Stimulated activated memory B cell treated with anti-CD40 and anti-IgM and Interleukin-4, amounts not matched to agents 10 μg/mL and 1 μg/mL and 100 μg/mL, for 72 hours (primary cell): ENCODE measurements around the gene CTNNBL1.

Experiments
- ATAC-seq: fragments of 150-1000 bp; cut with Tn5 transposase; 2 replicates; pipeline ENCODE4 v1.10.0; 2021
- H3K27ac Mint-ChIP-seq: one replicate; pipeline ENCODE4 v1.8.0; 2022; ENCODE audit warnings: mild to moderate bottlenecking, mixed read lengths
- H3K27me3 Mint-ChIP-seq: one replicate; pipeline ENCODE4 v1.8.0; 2022; ENCODE audit warnings: mixed read lengths
- H3K36me3 Mint-ChIP-seq: one replicate; pipeline ENCODE4 v1.8.0; 2022; ENCODE audit warnings: mixed read lengths
- H3K4me1 Mint-ChIP-seq: one replicate; pipeline ENCODE4 v1.8.0; 2022; ENCODE audit warnings: mixed read lengths
- H3K4me3 Mint-ChIP-seq: one replicate; pipeline ENCODE4 v1.8.0; 2022; ENCODE audit warnings: mild to moderate bottlenecking, moderate library complexity, mixed read lengths
- H3K9me3 Mint-ChIP-seq: one replicate; pipeline ENCODE4 v1.8.0; 2022; ENCODE audit warnings: mixed read lengths

The CTNNBL1 gene

DNA sequence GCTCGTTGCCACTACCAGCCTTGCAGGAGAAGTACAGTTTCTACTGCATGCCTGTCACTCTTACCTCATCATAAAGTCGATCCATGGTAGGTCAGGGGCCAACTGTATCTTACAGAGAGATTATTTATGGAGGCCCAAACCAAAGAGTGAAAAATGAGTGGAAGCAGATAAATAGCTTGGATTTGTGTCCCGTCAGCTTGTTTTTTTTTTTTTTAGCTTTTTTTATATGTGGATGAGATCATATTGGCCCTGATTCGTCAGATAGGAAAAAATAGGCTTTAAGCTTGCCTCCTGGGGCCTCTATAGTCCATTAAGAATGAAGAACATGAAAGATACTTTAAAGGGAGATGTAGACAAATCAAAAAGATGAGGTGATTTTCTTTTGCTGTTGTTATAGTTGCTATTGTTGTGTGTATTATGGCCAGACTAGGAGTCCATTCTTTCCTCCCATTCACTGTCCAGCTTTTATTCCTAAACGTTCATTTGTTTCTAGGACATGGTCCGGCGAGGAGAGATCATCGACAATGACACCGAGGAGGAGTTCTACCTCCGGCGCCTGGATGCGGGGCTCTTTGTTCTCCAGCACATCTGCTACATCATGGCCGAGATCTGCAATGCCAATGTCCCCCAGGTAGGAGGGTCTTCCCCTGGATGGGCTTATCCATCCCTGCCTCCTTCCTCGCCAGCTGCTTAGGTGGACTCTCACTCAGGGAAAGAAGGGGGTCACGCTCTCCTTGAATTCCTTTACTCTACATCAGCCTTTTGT is 165.8 kb downstream of the CTNNBL1 start:
- H3K4me3 Mint-ChIP-seq = no peak overlapping the region
- H3K9me3 Mint-ChIP-seq = no peaks in the 10 kb centered on the region
- H3K27me3 Mint-ChIP-seq = no peaks in the 10 kb centered on the region
- peaks cover 73% of the 10 kb centered on the region for H3K36me3 Mint-ChIP-seq
- ATAC-seq = no peak
- no peak overlapping the region for H3K27ac Mint-ChIP-seq
- peaks cover 9% of the 10 kb centered on the region for H3K4me1 Mint-ChIP-seq

DNA sequence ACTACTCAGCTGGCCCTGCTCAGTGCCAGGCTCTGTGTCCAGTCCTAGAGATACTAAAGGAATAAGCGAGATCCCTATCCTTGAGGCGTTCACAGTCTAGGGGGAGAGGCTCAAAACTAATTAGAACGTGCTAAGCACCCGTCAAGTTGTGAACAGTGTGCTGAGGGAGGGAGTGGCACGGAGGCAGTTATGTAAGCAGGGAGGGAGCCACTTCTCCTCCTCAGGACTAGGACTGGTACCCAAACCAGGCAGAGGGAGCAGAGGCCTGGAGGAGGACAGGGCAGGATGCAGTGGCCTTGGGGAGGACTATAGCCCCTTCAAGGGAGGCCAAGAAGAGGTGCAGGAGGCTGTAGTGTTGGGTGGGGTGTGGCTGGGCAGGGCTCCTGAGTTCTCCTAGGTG is 169.5 kb downstream of the CTNNBL1 start:
- Mint-ChIP-seq H3K27me3 (no peaks in the 10 kb centered on the region), H3K4me1 (no peaks in the 10 kb centered on the region), H3K36me3 (peaks cover 70% of the 10 kb centered on the region), H3K9me3 (no peaks in the 10 kb centered on the region), H3K27ac (peak overlapping the region; percentile 21), H3K4me3 (no peak overlapping the region)
- no peak for ATAC-seq

DNA sequence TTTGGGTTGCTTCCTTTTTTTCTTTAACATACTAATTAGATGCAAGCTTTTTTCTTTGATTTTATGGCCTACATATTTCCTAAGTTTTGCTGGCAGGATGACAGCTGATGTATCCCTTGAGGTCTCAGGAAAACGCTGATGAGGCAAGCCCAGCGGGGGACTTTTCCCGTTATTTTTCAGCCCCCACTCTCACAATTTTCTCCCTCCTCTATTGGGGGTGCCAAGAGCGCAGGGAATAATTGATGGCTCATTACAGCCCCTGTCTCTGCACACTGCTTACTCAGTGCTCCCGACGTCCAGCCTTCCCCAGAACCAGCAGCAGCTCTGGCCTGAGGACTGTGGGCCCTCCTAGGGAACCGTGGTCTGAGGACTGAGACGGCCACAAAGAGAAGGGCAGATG is 170.5 kb downstream of the CTNNBL1 start:
- H3K27ac Mint-ChIP-seq = no peak overlapping the region
- no peaks in the 10 kb centered on the region for H3K9me3 Mint-ChIP-seq
- ATAC-seq = no peak
- H3K4me3 Mint-ChIP-seq = no peak overlapping the region
- no peaks in the 10 kb centered on the region for H3K27me3 Mint-ChIP-seq
- H3K36me3 Mint-ChIP-seq = peaks cover 72% of the 10 kb centered on the region
- H3K4me1 Mint-ChIP-seq = peaks cover 6% of the 10 kb centered on the region

DNA sequence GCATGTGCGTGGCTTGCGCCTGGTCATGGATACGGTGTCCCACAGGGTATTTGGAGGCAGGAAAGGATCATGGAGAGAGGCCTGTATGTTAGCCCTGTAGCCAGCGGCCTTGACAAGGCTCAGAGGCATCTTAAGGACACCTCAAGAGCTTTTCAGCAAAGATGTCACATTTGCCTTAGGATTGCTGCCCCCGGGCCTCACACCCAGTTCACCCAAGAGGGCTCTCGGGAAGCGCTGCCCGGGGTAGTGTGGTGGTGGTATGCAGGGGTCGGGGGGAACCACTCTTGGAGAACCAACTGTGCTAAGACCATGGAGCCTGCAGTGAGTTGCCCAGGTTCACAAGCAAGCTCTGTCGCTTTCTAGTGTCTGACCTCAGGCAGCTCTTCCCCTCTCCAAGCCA is 172.2 kb downstream of the CTNNBL1 start:
- Mint-ChIP-seq H3K4me1 (peaks cover 9% of the 10 kb centered on the region), H3K4me3 (no peak overlapping the region), H3K36me3 (peaks cover 76% of the 10 kb centered on the region), H3K27me3 (no peaks in the 10 kb centered on the region), H3K27ac (no peak overlapping the region), H3K9me3 (no peaks in the 10 kb centered on the region)
- no peak for ATAC-seq

DNA sequence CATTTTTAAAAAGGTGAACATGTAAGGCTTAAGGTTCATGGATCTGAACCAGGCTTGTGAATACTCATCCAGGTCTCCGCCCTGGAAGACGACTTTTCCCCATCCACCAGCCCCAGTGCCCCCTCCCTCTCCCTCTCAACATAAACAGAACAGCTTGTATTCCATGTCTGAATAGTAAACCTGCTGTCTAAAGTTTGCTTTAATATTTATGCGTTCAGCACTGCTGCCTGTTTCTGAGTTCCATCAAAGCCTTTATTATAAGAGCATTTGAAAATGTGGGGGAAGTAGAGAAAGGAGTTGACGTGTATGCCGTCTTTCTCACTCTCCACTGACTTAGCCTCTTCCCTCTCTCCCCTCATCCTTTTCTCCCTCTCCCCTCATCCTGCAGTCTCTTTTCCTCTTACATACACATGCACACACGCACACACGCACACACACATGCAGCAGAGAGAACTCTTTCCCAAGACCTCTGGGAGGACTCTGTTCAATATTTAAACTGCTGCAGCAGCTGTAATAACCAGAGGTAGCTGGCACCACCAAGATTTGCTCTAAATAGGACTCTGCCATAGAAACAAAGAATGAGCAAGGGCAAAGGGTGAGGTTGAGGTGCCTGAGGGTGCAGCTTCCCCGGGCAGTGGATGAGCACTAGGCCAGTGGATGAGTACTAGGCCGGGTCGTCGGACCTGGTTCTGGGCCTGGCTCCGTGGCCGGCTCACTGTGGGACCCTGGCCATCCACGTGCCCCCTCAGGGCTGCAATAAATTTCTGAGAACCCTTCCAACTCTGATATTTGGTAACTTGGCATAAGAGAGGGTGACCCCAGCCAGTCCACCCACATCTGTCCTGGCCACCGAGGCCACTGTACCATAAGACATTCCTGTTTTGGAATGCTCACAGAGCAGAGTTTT is 173.7 kb downstream of the CTNNBL1 start:
- H3K27me3 Mint-ChIP-seq = no peaks in the 10 kb centered on the region
- no peak overlapping the region for H3K4me3 Mint-ChIP-seq
- ATAC-seq = no peak
- H3K27ac Mint-ChIP-seq = no peak overlapping the region
- peaks cover 9% of the 10 kb centered on the region for H3K4me1 Mint-ChIP-seq
- H3K9me3 Mint-ChIP-seq = no peaks in the 10 kb centered on the region
- peaks cover 69% of the 10 kb centered on the region for H3K36me3 Mint-ChIP-seq

DNA sequence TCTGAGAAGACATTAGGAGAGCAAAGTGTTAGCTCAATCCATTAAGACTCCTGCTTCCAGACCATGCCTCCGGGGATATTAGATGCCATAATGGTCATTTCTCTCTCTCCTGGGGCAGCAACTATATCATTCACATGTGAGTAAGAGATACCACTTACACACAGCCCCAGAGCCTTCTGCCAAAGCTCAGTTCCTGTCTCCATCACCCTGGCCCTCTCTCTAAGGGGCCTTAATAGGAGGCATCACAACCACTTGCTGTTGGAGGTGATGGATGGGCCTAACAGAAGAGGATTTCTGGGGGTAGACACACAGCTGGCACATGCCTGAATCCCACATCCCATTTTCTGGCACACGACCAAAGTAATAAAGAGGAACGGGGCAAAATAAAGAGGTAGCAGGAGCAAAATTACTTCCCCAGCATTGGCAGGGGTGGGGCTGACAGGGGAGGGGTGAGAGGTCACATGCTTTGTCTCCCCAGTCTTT is 175.1 kb downstream of the CTNNBL1 start:
- Mint-ChIP-seq H3K27ac (peak overlapping the region; percentile 43), H3K4me3 (no peak overlapping the region), H3K4me1 (peaks cover 9% of the 10 kb centered on the region), H3K36me3 (peaks cover 69% of the 10 kb centered on the region), H3K9me3 (no peaks in the 10 kb centered on the region), H3K27me3 (no peaks in the 10 kb centered on the region)
- no peak for ATAC-seq

DNA sequence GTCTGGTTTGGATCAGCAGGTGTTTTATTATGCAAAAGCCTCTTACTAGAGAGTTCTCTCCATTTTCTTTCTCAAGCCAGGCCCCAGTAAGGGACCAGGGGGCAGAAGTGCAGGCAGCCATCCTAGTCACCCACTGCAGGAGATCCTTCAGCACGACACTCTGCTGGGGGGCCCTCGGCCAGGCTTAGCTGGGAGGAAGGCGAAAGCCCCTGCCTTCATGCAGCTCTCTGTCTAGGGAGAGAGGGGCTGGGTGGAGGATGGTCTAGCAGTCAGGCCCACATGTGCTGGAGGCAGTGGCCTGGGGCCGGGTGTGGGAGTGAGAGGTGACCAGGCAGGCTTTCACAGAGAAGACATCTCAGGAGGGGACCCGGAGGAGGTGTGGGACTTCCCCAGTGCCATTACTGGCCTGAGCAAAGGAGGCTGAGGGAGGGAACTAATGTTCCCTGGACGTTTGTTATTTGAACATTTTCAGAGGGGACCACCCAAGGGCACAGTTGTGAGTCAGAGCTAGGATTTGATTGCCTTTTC is 175.6 kb downstream of the CTNNBL1 start:
- H3K9me3 Mint-ChIP-seq = no peaks in the 10 kb centered on the region
- no peak overlapping the region for H3K4me3 Mint-ChIP-seq
- H3K36me3 Mint-ChIP-seq = peaks cover 72% of the 10 kb centered on the region
- H3K4me1 Mint-ChIP-seq = peaks cover 9% of the 10 kb centered on the region
- H3K27ac Mint-ChIP-seq = peak overlapping the region; percentile 43
- no peak for ATAC-seq
- no peaks in the 10 kb centered on the region for H3K27me3 Mint-ChIP-seq

DNA sequence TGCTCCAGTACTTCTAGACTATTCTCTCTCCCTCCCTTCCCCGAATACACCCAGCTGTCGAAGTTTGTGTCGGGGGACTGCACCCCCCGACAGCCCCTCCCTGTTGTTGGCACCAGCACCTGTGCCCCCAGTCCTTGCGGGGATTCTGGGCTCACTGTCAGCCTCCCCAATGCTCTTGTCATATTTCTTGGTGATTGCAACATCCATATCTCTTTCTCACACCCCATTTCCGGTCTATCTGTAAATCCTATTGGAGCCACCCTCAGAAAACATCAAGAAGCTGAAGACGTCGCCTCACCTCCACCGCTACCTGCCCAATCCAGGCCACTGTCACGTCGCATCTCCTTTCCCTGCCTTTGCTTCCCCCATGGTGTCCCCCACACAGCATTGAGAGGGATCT is 176.5 kb downstream of the CTNNBL1 start:
- Mint-ChIP-seq H3K4me1 (peaks cover 9% of the 10 kb centered on the region), H3K9me3 (no peaks in the 10 kb centered on the region), H3K4me3 (no peak overlapping the region), H3K27ac (peak overlapping the region; percentile 2), H3K36me3 (peaks cover 67% of the 10 kb centered on the region), H3K27me3 (no peaks in the 10 kb centered on the region)
- ATAC-seq = no peak

DNA sequence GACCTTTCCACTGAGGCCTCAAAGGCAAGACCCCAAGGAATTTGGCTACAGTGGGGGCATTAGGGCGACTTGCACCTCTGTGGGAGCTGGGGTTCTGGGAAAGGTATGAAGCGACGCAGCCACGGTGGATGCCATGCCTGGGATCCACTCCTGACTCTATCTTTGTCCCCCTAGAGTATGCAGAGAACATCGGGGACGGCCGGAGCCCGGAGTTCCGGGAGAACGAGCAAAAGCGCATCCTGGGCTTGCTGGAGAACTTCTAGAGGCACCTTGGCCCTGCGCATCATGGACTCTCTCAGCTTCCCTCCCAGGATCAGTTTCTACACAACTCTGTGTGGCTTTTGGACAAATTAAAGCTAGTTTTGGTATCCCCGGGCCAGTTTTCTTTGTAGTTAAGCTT is 177.9 kb downstream of the CTNNBL1 start:
- Mint-ChIP-seq H3K4me1 (peaks cover 9% of the 10 kb centered on the region), H3K9me3 (no peaks in the 10 kb centered on the region), H3K36me3 (peaks cover 67% of the 10 kb centered on the region), H3K27me3 (no peaks in the 10 kb centered on the region), H3K4me3 (no peak overlapping the region), H3K27ac (peak overlapping the region; percentile 2)
- no peak for ATAC-seq

DNA sequence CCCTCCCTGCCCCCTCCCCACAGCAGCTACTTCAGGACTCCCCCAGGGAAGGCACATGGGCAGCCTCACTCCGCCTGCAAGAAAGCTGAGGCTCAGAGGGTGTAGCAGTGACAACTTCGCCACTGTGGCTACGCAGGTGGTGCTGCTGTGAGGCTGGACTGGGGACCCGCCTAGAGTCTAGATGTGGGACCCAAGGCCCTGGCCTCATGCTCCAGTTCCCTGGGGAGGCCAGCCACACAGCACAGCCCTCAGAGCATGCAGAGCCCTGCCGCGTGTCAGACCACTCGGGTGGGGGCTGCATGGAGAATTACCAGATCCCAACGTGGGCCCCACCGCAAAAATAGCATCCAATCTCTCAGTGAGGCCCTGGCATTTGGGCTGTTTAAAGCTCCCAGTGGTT is 178.3 kb downstream of the CTNNBL1 start:
- no peak for ATAC-seq
- Mint-ChIP-seq H3K36me3 (peaks cover 64% of the 10 kb centered on the region), H3K4me1 (peaks cover 9% of the 10 kb centered on the region), H3K4me3 (no peak overlapping the region), H3K27me3 (no peaks in the 10 kb centered on the region), H3K27ac (no peak overlapping the region), H3K9me3 (no peaks in the 10 kb centered on the region)

DNA sequence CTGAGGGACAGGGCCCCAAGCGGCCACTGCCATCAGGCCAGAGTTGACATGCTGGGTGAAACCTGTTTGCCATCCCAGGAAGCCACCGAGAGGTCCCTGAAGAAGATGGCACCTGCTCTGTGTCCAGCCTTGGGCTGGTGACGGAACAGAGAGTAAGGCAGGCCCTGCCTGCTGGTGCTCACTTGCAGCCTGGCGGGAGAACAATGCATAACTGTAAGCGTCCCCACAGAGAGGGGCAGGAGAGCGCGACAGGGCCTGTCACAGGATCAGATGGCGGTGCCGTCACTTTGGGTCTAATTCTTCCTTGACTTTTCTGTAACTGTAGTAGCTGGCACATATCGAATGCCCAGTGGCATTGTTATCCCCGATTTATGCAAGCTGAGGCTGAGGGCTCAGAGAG is 180.1 kb downstream of the CTNNBL1 start:
- Mint-ChIP-seq H3K27me3 (no peaks in the 10 kb centered on the region), H3K9me3 (no peaks in the 10 kb centered on the region), H3K36me3 (peaks cover 54% of the 10 kb centered on the region), H3K4me3 (no peak overlapping the region), H3K27ac (no peak overlapping the region), H3K4me1 (peaks cover 7% of the 10 kb centered on the region)
- ATAC-seq = no peak

DNA sequence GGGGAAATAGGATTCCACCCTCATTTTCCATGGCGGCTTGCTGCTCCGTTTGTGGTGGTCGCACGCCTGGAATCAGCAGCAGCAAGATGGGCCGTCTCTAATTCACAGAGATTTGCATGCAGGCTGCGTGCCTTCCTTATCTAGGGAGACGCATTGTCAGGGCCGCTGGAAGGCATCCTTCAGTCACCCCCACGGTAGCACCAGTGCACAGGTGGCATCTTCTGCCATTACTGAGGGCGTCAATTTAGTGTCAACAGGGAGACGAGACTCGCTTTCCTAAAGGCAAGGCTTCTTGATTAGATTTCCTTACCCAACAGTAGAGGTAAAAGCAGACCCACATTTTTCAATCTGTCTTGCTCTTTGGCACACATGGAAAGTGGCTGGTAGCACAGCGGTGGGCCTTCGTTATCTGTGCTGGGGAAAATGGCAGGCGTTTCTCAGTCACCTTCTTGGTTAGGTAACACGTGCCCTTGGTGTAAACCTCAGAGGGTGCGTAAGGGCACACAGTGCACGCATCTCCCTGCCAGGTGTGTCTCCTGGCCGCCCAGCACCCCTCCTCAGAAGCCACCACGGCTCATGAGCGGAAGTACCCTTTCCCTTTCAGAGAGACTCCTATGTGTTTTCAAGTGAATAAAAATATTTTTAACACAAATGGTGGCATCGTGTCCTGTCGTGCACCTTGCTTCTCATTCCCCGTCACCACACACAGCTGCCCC is 181.8 kb downstream of the CTNNBL1 start:
- no peak for ATAC-seq
- no peaks in the 10 kb centered on the region for H3K9me3 Mint-ChIP-seq
- no peak overlapping the region for H3K27ac Mint-ChIP-seq
- H3K27me3 Mint-ChIP-seq = no peaks in the 10 kb centered on the region
- H3K4me1 Mint-ChIP-seq = no peaks in the 10 kb centered on the region
- H3K36me3 Mint-ChIP-seq = peaks cover 39% of the 10 kb centered on the region
- no peak overlapping the region for H3K4me3 Mint-ChIP-seq

DNA sequence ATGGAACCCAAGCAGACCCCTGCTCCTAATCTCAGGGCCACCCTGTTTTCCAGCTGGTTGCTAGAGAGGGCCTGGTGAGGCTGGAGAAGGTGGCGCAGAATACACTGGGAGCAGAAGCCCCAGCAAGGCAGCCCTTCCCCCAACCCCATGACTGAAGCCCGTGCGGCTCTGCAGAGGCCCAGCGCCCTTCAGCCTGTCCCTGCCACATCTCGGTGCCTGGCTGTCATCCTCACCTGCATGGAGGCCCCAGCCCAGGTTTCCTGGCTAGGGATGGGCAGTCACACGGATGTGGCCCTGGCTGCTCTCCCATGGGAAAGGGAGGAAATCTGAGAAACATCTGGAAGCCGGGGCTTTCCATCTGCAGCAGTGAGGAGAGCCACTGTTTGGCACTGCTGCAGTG is 183.0 kb downstream of the CTNNBL1 start:
- Mint-ChIP-seq H3K9me3 (no peaks in the 10 kb centered on the region), H3K27me3 (no peaks in the 10 kb centered on the region), H3K4me3 (no peak overlapping the region), H3K27ac (no peak overlapping the region), H3K4me1 (no peaks in the 10 kb centered on the region), H3K36me3 (peaks cover 26% of the 10 kb centered on the region)
- no peak for ATAC-seq

DNA sequence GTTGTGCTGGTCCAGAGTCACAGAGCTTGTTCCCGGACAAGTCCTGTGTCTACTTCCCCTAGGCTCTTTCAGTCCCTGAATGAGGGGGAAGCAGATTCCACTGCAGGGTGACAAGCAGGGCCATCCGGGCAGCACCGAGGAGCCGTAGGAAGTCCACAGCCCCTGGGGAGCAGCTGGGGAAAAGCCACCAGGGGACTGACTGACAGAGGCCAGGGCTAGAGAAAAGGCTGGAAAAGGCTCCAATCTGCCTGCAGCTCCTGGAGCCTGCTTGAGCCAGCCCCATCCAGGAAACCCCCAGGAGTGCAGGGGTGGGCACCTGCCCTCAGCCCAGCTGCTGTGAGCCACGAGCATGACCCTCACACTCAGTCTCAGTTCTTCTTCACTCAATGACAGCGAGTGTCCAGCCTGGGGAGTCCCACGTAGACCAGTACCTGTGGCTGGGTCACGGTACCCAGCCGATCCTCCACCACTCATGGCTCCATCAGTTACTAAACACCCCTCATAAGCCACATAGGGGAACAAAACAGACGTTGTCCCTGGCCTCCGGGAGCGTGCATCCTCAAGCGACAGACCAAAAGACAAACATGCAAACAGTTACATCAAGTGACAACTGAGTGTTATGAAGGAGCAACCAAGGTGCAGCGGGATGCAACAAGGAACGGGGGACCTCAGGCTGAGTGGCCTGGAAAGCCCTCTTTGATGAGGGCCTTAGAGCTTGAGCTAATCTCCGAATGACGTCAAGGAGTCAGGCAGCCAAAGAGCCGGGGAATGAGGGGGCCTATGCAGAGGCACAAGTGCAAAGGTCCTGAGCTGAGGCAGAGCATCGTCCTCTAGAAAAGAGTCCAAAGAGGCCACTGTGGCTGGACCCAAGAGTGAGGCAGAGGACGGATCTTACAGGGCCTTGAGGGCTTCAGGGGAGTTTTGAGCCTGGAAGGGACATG is 184.3 kb downstream of the CTNNBL1 start:
- ATAC-seq = no peak
- H3K27me3 Mint-ChIP-seq = no peaks in the 10 kb centered on the region

More for the DNA sequence above, 184.3 kb downstream of the CTNNBL1 start:
- Mint-ChIP-seq H3K4me3 (no peak overlapping the region), H3K36me3 (peaks cover 24% of the 10 kb centered on the region), H3K27ac (no peak overlapping the region), H3K4me1 (no peaks in the 10 kb centered on the region), H3K9me3 (no peaks in the 10 kb centered on the region)
